GM15510 (cell line): ENCODE measurements around the gene ADGRD2.

Experiments used
- POLR2A ChIP-seq: IDR thresholded peaks from 3 replicates; pipeline ENCODE4 v1.6.1; 2011; ENCODE audit warnings: borderline replicate concordance; ENCODE audit not compliant: insufficient read length; ENCODE audit errors: extremely low read depth

ADGRD2 gene

GRCh38 chr9:124479947-124480620 lies 29.8 kb downstream of the ADGRD2 start:
- TF ChIP-seq POLR2A, result no peak

- no peak for TF ChIP-seq POLR2A
Observed at GRCh38 chr9:124480621-124480981, 30.4 kb downstream of the ADGRD2 start.

GRCh38 chr9:124481115-124481514 lies 30.9 kb downstream of the ADGRD2 start:
- TF ChIP-seq POLR2A, result no peak

- TF ChIP-seq POLR2A, result no peak
Observed at GRCh38 chr9:124482431-124483031, 32.3 kb downstream of the ADGRD2 start.

GRCh38 chr9:124483481-124483880 lies 33.2 kb downstream of the ADGRD2 start:
- TF ChIP-seq POLR2A, result no peak

GRCh38 chr9:124485201-124485600 lies 35.0 kb downstream of the ADGRD2 start:
- TF ChIP-seq POLR2A, result no peak

- no peak for TF ChIP-seq POLR2A
Observed at GRCh38 chr9:124485936-124486335, 35.7 kb downstream of the ADGRD2 start.

- no peak for TF ChIP-seq POLR2A
Observed at GRCh38 chr9:124486778-124487259, 36.6 kb downstream of the ADGRD2 start.

GRCh38 chr9:124487260-124488182 lies 37.3 kb downstream of the ADGRD2 start:
- no peak for TF ChIP-seq POLR2A

- TF ChIP-seq POLR2A, result no peak
Observed at GRCh38 chr9:124488641-124489210, 38.5 kb downstream of the ADGRD2 start.

- TF ChIP-seq POLR2A, result no peak
Observed at GRCh38 chr9:124489222-124489621, 39.0 kb downstream of the ADGRD2 start.

GRCh38 chr9:124490004-124490403 lies 39.8 kb downstream of the ADGRD2 start:
- TF ChIP-seq POLR2A, result no peak

- TF ChIP-seq POLR2A, result no peak
Observed at GRCh38 chr9:124491049-124491975, 41.1 kb downstream of the ADGRD2 start.

GRCh38 chr9:124492818-124493217 lies 42.6 kb downstream of the ADGRD2 start:
- TF ChIP-seq POLR2A, result no peak
